GM19240 (cell line): ENCODE results near the gene NTN4.
"Not testable (repeated sequence)": the region's sequence is repeated elsewhere in the genome, so short reads cannot be mapped to it uniquely, and the experiment has no call there.

ENCODE experiments used
- DNase-seq: peaks from one replicate; pipeline ENCODE4 v3.0.0; 2011; ENCODE audit warnings: low spot score; ENCODE audit not compliant: insufficient read length

NTN4 gene

DNA sequence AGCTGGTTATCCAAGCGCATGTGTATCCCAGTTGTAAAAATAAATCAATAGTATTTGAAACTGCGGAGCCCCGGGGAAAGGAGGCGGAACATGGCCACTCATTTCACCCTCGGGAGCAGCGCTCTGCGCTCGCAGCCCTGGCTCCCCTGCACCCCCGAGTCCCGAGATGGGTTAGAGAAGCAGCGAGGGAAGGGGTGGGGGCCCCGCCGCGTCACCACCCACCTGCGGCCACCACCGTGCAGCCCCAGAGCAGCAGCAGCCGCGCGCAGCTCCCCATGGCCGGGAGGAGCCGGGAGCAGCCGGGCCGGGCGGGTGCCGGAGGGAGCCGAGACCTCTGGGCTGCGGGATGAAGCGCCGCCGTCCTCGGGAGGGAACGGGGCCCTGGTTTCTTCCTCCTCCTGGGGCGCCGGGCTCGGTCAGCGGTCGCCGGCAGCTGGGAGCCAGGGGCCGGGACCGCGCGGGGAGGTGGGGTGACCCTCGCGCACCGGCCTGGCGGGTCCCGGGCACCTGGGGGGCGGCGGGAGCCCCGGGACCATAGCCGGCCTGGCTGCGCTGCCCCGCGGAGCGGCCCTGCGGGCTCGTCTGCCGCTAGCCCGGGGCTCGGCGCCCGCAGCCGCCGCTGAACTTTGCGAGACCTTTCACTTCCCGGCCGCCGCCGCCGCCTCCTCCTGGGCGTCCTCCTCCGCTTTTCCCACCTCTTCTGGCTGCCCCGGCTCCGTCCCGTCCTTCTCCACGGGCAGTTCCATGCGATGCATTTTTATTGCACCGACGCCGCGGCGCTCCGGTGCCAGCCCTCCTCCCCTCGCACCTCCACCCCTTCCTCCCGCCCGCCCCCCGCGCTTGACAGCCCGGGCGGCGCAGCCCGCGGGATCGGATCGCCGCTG, at the start of gene NTN4:
NTN4 (minus strand) TSS at position 732 of the 884 bp plus-strand sequence; CDS start at position 277, 455 bp downstream.
- DNase-seq = no peak

DNA sequence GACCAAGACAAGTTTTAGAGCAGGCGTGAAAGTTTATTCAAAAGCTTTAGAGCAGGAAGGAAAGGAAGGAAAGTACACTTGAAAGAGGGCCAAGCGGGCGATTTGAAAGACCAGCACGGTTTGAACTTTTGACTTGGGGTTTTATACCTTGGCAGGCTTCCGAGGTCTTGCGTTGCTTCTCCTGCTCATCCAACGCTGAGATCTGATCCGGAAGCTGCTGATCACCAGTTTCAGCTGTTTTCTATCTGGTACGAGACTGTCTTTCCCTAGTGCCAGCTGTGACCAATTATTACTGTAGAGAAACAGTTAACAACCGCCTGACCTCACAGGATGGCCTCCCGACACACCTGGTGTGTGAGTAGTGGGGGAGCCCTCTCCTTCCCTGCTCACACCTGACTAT, 47.6 kb upstream of the NTN4 start:
- no peak for DNase-seq

DNA sequence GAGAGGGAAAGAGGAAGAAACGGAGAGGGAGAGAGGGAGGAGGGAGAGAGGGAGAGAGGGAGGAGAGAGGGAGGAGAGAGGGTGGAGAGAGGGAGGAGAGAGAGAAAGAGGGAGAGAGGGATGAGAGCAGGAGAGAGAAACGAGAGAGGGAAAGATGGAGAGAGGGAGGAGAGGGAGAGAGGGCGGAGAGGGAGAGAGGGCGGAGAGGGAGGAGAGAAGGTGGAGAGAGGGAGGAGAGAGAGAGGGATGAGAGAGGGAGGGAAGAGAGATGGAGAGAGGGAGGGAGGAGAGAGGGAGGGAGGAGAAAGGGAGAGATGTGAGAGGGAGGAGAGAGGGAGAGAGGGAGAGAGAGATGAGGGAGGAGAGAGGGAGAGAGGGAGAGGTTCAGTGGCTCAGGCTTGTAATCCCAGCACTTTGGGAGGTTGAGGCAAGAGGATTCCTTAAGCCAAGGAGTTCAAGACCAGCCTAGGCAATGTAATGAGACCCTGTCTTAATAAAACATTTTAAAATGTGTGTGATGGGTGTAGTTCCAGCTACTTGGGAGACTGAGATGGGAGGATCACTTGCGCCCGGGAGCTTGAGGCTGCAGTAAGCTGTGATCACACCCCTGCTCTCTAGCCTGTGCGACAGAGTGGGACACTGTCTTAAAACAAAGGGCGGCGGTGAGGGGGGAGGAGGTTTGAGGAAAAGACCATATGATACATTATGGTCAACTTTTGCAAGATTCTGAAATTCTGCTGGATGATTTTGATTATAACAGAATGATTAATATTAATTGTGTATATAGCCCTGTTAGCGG, 46.9 kb upstream of the NTN4 start:
- DNase-seq = no peak

GRCh38 chr12:95836630-95837239, 46.2 kb upstream of the NTN4 start:
- DNase-seq = no peak

DNA sequence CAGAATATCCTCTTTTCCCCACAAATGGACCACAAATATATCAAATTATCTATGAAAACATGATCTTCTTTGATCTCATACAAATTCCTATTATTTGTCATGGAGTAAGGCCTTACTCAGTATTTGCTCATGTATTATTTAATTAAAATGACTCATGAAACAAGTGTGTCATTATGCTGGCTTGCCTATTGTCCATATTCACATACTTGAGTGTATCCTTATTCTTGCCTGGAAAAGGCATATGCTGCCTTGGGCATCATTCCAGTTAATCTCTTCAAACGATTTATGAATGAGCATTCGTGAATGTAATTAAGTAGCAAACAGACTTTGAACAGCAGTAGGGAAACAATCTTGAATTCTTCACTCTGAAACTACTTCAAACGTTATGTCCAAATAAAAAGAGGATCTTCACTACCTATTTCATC, 45.6 kb upstream of the NTN4 start:
- DNase-seq = no peak

GRCh38 chr12:95834572-95834971, 44.0 kb upstream of the NTN4 start:
- DNase-seq = no peak

GRCh38 chr12:95830335-95831089, 39.9 kb upstream of the NTN4 start:
- DNase-seq = no peak

- DNase-seq = no peak
Measured at GRCh38 chr12:95829395-95829794, 38.8 kb upstream of the NTN4 start.

GRCh38 chr12:95820096-95820703, 29.6 kb upstream of the NTN4 start:
- DNase-seq = no peak

DNA sequence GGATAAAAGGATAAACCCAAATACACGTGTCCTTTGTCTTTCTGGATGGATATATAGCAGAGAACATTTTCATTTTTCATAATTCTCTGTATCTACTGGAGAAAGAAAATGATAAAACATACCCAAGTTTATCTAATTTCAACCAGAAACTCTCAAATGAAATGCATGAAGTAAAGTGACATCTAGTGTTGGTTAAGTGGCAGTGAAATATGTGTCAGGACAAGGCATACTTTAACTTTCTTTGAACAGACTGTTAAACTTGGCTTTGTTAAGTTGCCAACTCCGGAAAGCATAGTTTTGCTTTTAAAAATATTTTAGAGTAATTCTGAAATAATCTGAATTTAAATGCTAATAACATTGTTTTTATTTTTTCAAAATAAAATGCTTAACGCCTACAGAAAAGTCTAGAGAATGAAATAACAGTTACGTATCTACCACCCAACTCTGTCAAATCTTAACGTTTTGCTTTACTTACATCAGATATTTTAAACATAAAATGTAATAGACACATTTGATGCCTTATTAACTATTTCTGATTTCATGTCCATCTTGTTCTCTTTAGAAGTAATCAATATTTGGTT, 25.2 kb upstream of the NTN4 start:
- DNase-seq = no peak

GRCh38 chr12:95812155-95812554, 21.6 kb upstream of the NTN4 start:
- not testable (repeated sequence) for DNase-seq

DNA sequence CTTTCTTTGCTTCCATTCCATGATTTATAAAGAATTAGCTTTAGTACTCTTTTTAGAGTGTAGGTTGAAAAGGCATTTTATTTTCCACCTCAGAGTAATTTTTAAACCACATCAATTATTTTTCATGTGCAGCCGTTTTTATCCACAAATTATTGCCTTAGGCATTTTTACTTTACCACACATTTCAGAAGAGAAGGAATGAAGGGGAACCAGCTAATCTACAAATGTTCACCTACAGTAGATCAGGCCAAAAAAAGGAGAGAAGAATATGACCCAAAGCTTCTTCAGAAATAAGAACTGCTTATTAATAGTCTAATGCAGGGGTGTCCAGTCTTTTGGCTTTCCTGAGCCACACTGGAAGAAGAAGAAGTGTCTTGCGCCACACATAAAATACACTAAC, 19.8 kb upstream of the NTN4 start:
- DNase-seq = no peak

- no peak for DNase-seq
Measured at GRCh38 chr12:95809000-95809680, 18.6 kb upstream of the NTN4 start.

- DNase-seq = no peak
Measured at GRCh38 chr12:95808146-95808545, 17.6 kb upstream of the NTN4 start.

- no peak for DNase-seq
Measured at GRCh38 chr12:95805864-95806671, 15.5 kb upstream of the NTN4 start.

DNA sequence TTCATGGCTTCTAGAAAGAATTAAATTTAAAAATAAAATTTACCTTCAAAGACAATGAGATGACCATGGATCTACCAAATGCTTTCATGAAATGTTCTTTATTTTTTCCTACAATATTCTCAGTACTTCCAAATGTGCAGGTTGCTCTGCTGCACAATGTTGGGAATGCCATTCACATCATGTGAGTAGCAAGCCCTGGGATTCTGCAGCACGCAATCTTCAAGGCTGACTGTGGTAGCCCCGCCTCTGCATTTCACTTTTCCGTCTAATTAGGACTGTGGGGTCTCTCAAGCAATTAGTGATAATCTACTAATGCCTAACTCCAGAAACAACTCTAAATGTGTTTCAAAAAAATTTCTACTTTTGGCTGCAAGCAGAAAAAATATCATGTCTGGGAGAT, 13.7 kb upstream of the NTN4 start:
- DNase-seq = no peak

DNA sequence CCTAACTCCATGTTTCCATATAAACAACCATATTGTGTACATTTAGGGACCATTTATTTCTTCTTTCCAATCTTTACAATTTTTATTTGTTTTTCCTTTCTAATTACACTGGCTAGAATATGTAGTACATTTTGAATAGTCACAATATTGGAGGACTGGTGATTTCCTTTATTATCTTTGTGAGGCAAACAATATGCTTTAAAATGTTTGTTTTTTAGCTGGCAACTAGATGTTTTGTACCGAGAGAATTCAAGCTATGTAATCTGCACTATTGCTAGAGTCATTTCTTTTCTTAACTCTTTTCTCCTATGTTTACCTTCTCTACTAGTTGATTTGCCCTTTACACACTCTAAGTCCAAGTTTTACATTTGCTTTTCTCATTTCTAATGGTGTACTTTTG, 13.3 kb upstream of the NTN4 start:
- DNase-seq = no peak

DNA sequence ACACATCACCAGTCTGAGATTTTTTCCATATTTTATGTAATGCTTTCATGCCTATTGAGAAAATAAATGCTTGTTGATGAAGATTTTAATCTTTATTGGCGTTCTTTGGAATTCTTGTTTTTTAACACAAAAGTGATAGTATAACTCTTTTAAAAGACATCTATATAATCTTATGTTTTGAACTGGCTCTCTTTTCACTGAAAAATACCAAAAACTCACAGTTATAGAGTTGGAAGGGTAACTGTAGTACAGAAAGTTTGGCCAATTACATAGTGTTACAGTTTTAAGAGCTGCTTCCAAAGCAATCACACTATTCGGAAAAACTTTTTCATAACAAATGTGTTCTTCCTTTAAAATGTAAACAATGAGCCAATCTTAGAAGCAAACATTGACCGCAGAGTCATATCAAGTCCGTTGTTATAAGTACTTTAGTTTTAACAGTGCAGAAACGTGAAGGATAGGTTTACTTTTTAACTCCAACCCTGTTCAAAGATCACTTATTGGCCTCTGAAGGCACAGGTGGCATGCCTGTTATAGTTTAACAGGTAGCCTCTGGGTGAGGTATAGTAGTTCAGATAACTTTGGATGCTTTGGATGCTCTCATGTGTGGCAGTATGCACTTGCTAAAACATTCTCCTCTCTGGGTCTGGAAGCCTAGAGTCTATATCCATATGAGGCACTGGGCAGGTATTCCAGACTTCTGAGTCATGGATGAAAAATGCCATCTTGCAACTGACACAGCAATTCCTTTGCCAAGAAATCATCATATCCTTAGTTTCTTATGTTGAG, 12.1 kb upstream of the NTN4 start:
- no peak for DNase-seq
